Measurements from ENCODE around the gene GAL3ST2. TPM values are rescaled to one million over a fixed set of nuclear protein-coding genes. Genes with fewer than 3 reads are reported as not detected.

GAL3ST2 gene
- total RNA-seq, 4 donors from 2014 or later, result 0.21 to 0.29 TPM; not detected in 2

- no peak for DNase-seq
- intact Hi-C loops (cut with DNase I; ENCODE audit: low total_unique reads), result no loop called here
Observed at GRCh38 chr2:241743620-241744019, 33.0 kb upstream of the GAL3ST2 start.

GRCh38 chr2:241744028-241744754, 32.4 kb upstream of the GAL3ST2 start:
- DNase-seq, result no peak
- no peaks in the 10 kb centered on the region for H3K9me3 ChIP-seq
- no peaks in the 10 kb centered on the region for H3K36me3 ChIP-seq
- TF ChIP-seq POLR2A (IDR thresholded peaks at IDR 0.05) (no peak), CTCF (IDR thresholded peaks at IDR 0.05) (no peak)
- intact Hi-C loops (cut with DNase I; ENCODE audit: low total_unique reads), result no loop called here
- H3K27ac ChIP-seq, result no peak overlapping the region
- no peaks in the 10 kb centered on the region for H3K4me1 ChIP-seq
- H3K27me3 ChIP-seq, result no peaks in the 10 kb centered on the region
- H3K4me3 ChIP-seq, result no peak overlapping the region

More at GRCh38 chr2:241743620-241744019, 33.0 kb upstream of the GAL3ST2 start:
- H3K27ac ChIP-seq, result no peak overlapping the region
- no peaks in the 10 kb centered on the region for H3K27me3 ChIP-seq
- no peaks in the 10 kb centered on the region for H3K4me1 ChIP-seq
- TF ChIP-seq POLR2A (IDR thresholded peaks at IDR 0.05) (no peak), CTCF (IDR thresholded peaks at IDR 0.05) (no peak)
- H3K9me3 ChIP-seq, result no peaks in the 10 kb centered on the region
- H3K4me3 ChIP-seq, result no peak overlapping the region
- H3K36me3 ChIP-seq, result no peaks in the 10 kb centered on the region

GRCh38 chr2:241745276-241745675, 31.3 kb upstream of the GAL3ST2 start:
- TF ChIP-seq POLR2A (IDR thresholded peaks at IDR 0.05) (no peak), CTCF (IDR thresholded peaks at IDR 0.05) (no peak)
- Histone ChIP-seq H3K27ac (no peak overlapping the region), H3K4me1 (no peaks in the 10 kb centered on the region), H3K27me3 (no peaks in the 10 kb centered on the region), H3K4me3 (no peak overlapping the region), H3K36me3 (no peaks in the 10 kb centered on the region), H3K9me3 (no peaks in the 10 kb centered on the region)
- intact Hi-C loops (cut with DNase I; ENCODE audit: low total_unique reads), result no loop called here
- no peak for DNase-seq

- H3K36me3 ChIP-seq, result no peaks in the 10 kb centered on the region
- H3K9me3 ChIP-seq, result no peaks in the 10 kb centered on the region
- intact Hi-C loops (cut with DNase I; ENCODE audit: low total_unique reads), result no loop called here
- no peak for TF ChIP-seq CTCF (IDR thresholded peaks at IDR 0.05)
- no peak for TF ChIP-seq POLR2A (IDR thresholded peaks at IDR 0.05)
- H3K27ac ChIP-seq, result no peak overlapping the region
- H3K4me1 ChIP-seq, result no peaks in the 10 kb centered on the region
- no peak for DNase-seq
- no peaks in the 10 kb centered on the region for H3K27me3 ChIP-seq
- no peak overlapping the region for H3K4me3 ChIP-seq
Observed at GRCh38 chr2:241746084-241746483, 30.5 kb upstream of the GAL3ST2 start.

GRCh38 chr2:241748468-241749256, 28.0 kb upstream of the GAL3ST2 start:
- H3K4me3 ChIP-seq, result no peak overlapping the region
- no peaks in the 10 kb centered on the region for H3K4me1 ChIP-seq
- no peaks in the 10 kb centered on the region for H3K9me3 ChIP-seq
- no peaks in the 10 kb centered on the region for H3K36me3 ChIP-seq
- no peak for DNase-seq
- intact Hi-C loops (cut with DNase I; ENCODE audit: low total_unique reads), result no loop called here
- H3K27ac ChIP-seq, result no peak overlapping the region
- TF ChIP-seq POLR2A (IDR thresholded peaks at IDR 0.05) (no peak), CTCF (IDR thresholded peaks at IDR 0.05) (no peak)
- no peaks in the 10 kb centered on the region for H3K27me3 ChIP-seq

Data from uterus (tissue), 4 donors.